ENCODE data around the gene U2SURP.
"Not testable (repeated sequence)": the region's sequence is repeated elsewhere in the genome, so short reads cannot be mapped to it uniquely, and the experiment has no call there.

The U2SURP gene

DNA sequence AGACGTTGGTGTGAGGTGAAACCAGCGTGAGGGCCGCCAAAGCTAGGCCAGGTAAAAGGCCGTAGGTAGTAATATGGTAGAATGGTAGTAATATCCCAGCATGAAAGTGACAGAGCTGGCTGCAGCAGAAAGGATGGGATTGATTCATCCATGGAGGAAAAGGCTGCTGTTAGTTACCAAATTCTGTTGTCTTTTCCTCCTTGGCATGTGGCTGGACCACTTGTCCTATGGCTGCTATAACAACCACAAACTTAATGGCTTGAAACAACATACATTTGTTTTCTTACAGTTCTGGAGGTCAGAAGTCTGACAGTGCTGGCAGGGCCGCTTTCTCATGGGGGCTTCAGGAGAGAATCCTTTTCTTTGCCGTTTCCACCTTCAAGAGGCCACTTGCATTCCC is 70.4 kb downstream of the U2SURP start:
- DNase-seq (ENCODE audit: low read depth), result no peak

DNA sequence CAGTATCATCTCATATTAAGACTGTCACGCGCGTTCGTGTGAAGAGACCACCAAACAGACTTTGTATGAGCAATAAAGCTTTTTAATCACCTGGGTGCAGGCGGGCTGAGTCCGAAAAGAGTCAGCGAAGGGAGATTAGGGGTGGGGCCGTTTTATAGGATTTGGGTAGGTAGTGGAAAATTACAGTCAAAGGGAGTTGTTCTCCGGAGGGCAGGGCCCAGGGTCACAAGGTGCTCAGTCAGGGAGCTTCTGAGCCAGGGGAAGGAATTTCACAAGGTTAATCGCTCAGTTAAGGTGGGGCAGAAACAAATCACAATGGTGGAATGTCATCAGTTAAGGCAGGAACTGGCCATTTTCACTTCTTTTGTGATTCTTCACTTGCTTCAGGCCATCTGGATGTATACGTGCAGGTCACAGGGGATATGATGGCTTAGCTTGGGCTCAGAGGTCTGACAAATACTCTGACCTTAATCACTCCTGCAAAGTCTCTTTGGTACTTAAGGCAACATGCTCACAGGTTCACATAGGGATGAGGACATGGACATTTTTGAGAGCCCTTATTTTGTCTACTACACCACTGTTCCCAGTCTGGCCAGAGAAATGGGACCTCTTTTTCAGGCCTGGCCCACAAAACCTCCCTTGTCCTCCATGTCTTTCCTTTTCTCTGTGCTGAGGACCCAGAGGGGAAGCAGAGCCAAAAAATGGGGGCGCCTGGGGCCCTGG is 71.1 kb downstream of the U2SURP start:
- not testable (repeated sequence) for DNase-seq (ENCODE audit: low read depth)

DNA sequence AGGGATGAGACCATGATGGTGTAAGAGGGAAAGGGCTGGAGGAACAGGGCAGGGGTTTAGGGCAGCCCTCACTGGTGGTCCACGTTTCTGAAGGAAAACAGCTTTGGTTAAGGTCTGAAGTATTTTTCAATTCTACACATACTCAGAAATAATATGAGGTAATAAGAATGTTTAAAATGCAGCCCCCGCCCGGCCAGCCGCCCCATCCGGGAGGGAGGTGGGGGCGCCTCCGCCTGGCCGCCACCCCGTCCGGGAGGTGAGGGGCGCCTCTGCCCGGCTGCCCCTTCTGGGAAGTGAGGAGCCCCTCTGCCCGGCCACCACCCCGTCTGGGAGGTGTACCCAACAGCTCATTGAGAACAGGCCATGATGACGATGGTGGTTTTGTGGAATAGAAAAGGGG is 72.2 kb downstream of the U2SURP start:
- not testable (repeated sequence) for DNase-seq (ENCODE audit: low read depth)

DNA sequence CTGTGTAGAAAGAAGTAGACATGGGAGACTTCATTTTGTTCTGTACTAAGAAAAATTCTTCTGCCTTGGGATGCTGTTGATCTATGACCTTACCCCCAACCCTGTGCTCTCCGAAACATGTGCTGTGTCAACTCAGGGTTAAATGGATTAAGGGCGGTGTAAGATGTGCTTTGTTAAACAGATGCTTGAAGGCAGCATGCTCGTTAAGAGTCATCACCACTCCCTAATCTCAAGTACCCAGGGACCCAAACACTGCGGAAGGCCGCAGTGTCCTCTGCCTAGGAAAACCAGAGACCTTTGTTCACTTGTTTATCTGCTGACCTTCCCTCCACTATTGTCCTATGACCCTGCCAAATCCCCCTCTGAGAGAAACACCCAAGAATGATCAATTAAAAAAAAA is 72.6 kb downstream of the U2SURP start:
- DNase-seq (ENCODE audit: low read depth), result not testable (repeated sequence)

DNA sequence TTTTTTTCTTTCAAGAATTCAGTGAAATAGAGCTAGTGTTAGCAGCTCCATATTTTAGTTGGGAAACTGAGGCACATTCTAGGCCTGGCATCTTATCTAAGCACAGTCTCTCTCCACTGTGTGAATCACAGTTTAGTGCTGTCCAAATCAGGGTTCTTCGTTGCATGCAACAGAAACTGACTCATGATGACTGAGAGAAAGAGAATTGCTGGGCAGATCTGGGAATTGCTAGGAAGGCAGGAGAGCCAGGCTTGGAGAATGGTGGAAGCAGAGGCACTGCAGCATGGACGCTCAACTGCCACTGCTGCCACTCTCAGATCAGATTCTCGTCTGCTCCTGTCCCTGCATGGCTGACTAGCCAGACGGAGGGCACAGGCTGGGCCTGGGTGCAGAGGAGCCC is 77.5 kb downstream of the U2SURP start:
- DNase-seq (ENCODE audit: low read depth), result no peak

DNA sequence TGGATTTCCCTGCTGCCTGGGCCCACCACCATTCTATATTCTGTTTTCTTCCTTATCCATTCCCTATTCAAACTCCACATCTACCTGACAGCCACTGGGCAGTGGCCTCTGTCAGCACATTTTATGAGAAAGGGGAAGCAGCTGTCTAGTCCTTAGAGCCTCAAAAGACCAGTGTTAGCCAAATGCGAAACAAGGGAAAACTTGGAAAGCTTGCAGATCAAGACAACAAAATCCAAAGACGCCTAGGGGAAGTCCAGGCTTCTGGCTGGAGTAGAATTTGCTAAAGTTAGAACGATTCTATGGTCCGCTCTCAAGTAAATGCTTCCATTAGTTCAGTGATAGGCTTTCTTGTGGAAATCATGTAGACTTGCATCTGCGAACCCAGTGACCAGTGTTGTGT is 78.8 kb downstream of the U2SURP start:
- no peak for DNase-seq (ENCODE audit: low read depth)

DNA sequence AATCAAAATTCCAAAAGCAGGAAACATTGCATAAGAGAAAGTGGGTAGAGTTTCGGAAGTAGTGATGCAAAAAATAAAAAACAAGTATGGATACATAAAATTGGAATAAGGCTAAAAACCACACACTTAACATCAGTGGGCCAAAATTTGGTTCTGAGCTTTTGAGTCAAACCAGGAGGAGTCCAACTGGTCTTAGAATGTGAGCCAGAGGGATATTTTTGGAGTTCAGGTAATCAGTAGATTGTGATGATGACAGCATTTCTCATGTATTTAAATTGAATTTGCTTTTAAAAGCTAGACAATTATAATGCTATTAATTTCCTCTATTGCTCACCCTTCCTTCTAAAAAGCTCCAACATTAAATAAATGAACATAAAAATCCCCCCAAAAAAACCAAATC is 80.0 kb downstream of the U2SURP start:
- no peak for DNase-seq (ENCODE audit: low read depth)

DNA sequence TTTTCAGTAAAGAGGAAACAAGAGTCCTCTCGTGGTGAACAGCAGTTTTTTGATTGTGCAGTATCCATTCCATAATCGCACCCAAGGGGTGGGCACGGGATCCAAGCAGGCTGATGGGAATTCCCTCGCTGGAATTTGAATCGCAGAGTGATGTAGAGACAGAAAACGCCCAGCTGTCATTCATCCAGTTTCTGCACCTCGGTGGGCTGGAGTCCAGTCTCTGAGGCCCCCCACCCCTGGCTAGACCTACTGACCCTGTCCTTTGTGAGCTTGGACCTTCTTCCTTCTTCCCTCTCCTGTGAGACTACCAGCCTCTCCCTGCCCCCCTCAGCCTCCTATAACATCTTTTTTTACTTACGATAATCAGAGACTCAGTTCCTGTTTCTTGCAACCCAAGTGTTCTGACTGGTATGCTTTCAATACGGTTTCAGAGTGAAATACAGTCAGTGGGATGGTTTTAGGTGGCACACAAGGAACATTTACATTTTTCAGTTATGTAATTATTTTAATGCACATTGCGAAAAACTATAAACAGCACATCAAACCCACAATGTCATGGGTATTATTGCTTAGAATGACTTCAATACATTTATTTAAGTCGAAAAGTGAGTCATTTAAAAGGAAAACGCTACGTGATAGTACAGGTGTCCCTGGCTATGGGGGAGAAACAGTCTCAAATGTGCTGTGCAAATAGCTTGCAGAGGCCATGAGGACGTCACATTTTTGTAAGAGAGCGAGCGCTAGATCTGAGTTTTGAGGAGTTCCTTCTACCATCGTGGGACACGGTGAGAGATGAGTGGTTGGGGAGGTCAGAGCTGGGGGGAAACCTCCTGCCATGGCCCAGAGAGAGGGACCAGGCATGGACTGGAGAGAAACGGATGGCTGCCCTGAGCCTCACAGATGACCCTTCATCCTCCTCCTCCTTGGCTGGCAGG is 80.7 kb downstream of the U2SURP start:
- DNase-seq (ENCODE audit: low read depth), result no peak

DNA sequence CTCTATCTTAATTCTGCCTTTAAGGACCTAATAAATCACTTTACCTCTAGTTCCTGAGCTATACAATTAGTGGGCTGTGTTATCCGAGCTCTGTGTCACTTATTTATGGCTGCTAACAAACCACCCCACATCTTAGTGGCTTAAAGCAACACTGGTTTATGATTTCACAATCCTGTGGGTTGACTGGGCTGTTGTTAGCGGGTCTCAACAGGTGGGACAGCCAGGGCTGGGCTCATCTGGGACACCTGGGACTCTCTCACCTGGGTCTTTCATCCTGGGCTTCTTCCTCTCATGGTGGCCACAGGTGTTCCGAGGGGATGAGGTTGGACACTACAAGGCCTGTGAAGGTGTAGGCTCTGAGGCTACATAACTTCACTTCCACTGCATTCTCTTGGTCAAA is 82.4 kb downstream of the U2SURP start:
- no peak for DNase-seq (ENCODE audit: low read depth)

DNA sequence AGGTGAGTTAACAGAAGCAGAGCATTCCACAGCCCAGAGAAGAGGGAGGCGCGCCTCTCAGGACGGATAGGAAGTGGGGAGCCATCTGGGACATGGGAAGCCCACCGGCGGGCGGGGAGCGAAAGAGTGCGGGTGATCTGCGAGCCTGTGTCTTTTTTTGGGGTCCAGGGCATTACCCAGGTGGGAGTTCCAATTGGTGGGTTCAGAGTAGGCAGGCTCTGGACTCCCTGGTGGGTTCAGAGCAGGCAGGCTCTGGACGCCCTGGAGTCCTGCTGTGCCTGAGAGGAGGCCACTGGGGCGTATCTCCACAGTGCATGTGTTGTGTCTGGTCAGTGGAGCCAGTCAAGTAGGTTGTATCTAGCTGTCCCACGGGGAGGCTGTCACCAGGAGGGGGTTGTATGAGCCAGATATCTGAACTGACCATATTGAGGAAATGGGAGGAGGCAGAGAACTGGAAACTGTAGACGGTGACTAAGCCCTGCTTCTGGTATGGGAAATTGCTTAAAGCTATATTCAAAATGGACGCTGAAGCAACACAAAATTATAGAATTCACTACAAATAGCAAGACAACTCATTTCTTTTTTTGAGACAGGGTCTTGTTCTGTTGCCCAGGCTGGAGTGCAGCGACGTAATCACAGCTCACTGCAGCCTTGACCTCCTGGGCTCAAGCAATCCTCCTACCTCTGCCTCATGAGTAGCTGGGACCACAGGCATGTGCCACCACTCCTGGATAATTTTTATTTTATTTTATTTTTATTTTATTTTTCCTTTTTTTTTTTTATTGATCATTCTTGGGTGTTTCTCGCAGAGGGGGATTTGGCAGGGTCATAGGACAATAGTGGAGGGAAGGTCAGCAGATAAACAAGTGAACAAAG is 83.7 kb downstream of the U2SURP start:
- DNase-seq (ENCODE audit: low read depth), result no peak

DNA sequence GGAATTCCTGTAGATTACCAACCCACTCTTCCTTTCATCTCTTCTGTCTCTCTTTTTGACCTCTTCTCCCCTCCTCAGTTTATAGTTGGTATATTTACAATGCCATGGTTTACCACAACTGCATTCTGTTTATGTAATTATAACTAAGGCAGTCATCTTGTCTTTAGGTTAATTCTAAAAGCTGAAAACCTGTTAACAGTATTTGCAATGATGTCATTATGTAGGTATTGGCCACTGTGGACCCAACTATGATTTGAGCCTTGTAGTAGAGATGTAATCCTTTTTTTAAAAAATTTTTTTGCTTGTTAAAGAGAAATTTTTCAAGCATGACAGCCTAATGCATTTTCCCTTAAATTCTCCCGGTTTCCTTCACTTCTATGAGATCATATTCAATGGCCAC is 87.5 kb downstream of the U2SURP start:
- no peak for DNase-seq (ENCODE audit: low read depth)

DNA sequence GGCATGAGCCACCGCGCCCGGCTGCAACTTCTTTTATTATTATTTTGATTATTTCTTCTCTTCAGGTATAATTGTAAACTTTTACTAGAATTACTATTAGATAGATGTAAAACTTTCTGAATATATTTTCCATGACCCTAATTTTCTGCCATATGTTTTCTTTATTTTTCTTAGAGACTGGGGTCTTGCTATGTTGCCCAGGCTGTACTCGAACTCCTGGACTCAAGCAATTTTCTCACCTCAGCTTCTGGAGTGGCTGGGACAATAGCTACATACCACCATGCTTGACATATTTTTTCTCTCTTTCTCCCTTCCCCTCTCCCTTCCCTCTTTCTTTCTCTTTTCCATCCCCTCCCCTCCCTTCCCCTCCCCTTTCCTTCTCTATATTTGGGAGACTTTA is 88.6 kb downstream of the U2SURP start:
- DNase-seq (ENCODE audit: low read depth), result no peak

DNA sequence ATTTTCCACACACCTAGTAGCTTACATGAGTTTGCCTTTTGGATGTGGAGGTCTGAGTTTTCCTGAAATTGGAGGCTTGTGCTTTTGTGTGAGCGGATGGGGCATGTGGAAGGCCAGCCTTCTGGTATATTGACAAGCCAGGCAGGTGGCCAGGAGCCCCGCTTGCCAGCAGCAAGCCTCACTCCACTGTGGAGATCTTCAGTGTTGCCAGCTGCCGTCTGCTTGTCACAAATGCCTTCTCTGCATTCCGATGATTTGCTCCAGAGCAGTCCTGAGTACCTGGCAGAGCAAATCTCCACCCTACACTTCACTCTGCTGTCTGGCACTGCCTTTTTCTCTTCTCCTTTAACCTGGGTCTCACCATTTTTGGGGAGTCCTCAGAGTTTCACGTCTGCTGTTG is 89.1 kb downstream of the U2SURP start:
- DNase-seq (ENCODE audit: low read depth), result no peak

DNA sequence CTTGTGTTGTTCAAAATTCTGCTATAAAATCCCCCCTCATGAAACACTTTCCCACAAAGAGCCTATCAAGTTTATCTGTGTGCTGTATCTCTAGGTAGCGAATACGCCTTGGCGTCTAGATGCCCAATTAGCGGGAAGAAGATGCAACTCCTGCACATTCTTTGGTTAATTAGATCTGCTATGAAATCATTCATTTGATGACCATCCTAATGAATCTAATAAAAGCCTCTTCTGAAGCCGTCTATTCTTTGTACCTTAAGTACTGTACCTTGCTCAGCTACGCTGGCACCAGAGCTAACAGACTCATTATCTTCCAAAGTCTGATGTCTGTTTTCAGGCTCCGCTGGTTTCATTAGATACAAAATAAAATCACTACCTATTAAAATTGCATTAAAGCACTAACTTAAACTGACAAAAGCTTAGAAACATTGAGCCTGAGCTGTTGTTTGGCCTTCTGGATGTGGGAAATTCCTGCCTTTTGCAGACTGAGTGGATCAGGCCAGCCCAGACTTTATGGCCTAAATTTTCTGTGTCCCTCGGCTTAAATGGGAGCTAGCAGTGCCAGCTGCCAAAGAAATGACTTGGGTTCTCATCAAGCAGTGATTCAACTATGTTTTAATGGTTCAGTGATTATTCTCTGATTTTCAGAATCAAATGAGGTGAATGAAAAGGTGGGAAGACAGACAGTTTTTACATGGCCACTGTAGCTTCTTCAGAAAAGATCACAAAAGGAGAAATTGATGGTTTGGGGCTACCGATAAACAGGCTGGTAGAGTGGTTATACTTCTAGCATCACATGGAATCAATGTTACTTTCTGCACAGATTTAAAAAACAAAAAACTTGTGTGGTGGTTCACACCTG is 89.8 kb downstream of the U2SURP start:
- DNase-seq (ENCODE audit: low read depth), result no peak

DNA sequence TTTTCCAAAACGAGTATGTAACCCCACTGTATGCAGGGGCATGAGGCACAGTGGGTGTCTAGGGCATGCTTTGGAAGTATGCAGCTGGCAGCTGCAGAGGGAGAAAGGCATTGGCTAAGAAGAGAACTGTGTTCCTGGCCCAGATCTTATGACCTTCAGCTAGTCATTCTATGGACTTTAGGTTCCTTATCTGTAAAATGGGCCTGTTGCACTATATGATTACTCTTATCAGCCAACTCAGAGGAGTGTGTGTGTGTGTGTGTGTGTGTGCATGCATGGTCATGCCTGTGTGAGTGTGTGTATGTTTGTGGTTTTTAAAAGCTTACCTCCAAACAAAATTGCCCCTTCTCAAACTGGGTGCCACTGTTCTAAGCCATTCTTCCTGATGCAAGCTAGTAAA is 90.8 kb downstream of the U2SURP start:
- no peak for DNase-seq (ENCODE audit: low read depth)

DNA sequence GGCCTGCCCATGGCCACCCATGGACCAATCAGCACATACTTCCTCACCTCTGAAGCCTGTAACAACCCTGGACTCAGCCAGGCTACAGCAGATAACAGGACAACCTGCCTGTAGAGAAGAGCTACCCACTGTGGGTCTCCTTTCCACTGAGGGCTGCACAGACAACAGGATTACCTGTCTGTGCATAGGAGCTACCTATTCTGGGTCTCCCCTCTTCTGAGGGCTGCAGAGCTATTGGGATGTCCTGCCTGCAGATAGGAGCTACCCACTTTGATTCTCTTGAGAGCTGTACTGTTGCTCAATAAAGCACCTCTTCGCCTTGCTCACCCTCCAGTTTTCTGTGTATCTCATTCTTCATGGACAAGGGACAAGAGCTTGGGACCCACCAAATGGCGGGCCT is 94.4 kb downstream of the U2SURP start:
- DNase-seq (ENCODE audit: low read depth), result no peak

DNA sequence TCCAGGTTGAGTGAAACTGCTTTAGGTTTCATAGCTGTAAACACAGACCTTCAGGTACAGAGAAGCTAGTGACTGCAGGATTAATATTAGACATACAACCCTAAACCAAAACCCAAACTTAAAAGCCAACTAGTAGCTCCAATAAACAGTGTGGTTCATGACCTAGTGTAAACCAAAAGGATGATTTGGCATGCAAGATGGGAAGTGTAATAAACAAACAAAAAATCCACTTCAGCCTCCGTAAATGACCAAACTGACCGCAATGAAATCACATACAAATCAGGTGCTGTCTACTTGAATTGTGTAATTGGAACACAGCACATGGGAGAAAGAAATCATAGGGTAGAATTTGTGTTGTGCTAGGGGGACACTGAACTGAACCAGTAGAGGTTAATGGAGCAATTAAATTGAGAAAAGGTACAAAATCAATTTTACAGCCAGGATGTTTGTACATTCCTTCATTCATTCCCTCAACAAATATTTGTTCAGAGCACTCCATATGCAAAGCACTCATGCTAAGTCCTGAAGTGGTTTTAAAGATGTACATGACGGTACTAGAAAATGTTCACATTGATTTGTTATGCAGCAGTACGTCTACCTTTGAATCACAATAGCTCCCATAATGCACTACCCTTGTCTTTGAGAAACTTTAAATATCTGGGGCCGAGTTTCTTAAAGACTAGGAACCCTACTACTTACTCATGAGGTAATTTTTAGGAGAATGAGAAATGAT is 96.8 kb downstream of the U2SURP start:
- DNase-seq (ENCODE audit: low read depth), result no peak

DNA sequence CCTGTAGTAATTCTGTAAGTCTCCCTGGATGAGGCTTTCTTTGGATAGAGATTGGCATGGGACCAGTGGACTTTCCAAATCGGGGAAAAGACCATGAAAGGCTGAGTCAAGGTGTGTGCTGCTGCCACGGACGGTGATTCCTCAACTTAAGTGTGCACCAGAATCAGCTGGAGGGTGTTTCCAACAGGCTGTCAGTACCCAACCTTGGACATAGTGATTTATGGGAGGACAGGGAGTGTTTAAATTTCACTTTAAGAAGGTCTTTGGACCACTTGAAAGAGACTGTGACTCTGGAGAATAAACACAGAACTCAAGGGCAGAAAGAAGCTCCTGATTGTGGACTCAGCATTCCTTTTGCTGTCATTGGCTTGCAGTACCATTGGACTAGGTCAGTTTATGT is 97.8 kb downstream of the U2SURP start:
- DNase-seq (ENCODE audit: low read depth), result no peak

DNA sequence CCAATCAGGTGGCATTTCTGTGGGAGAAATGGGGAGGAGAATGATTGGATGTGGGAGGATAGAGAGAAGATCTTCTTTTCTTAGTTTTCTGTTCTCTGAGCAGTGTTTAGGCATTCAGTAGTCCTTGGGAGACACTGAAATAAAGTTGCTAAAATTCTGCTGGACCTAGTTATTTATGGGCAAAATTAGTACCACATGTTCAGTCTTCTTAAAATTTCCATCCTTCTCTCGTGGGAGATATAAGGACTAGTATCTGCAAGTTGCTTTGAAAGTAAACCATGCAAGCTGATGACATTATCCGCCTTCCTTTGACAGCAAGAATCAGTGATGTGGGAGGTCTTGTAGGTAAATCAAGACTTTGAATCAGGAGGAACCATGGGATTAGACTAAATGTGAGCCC is 98.3 kb downstream of the U2SURP start:
- no peak for DNase-seq (ENCODE audit: low read depth)

DNA sequence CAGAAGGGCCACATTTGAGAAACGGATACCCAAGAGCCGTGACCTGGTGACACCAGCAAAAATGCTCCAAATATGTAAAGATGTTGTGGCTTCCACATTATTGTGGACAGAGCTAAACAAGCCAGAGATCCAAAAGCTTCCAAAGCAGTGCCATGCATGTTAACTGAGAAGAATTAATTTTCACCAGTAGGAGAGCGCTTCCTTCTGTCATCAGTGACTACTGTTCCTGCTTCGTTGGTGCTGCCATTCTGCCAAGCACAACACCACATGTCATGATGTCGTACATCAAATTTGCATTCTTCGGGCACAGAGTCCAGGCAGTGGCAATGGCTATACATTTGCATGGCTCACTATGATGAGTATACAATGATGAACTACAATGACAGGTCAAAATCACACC is 99.1 kb downstream of the U2SURP start:
- DNase-seq (ENCODE audit: low read depth), result no peak
